ENCODE results near the gene KLHL28. TPM values are rescaled to one million over a fixed set of nuclear protein-coding genes. Genes with fewer than 3 reads are reported as not detected.

KLHL28 gene
- polyA plus RNA-seq, 3 donors: 4.1 to 16.8 (median 16.4) TPM

DNA sequence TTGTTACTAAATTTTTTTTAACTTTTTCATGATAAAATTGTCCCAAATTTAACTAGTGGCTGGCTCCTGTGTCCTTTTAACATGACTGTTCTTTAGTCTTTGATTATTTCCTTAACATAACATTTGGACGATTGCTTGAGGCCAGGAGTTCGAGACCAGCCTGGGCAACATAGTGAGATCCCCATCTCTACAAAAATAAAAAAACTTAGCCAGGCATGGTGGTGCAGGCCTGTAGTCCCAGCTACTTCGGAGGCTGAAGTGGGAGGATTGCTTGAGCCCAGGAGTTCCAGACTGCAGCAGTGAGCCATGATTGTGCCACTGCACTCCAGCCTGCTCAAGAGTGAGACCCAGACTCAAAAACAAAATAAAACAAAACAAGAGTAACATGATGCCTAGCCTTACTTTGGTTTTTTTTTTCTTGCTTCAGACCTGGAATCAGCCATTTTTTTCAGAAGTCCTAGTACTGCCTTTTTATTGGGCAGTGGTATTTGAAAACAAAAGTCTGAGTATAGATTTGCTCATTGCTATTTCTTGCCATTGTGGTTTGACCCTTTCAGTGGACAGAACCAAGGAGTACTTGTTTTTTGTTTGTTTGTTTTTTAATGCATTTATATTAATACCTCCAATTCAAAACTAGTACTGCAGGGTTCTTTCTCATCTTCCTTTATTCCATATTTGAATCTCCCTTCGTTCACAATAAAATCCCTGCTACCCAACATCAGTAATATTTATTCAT lies 5.0 kb upstream of the KLHL28 start:
- 100% methylated on average over 2 of the region's 4 CpGs for whole genome bisulfite sequencing (ENCODE audit: insufficient coverage)
- H3K4me1 ChIP-seq (ENCODE audit: control insufficient read depth in 1 of 2, insufficient read depth in 2 of 2, low read length in 2 of 2): peaks cover 34 to 49% of the 10 kb centered on the region in 2 donors

DNA sequence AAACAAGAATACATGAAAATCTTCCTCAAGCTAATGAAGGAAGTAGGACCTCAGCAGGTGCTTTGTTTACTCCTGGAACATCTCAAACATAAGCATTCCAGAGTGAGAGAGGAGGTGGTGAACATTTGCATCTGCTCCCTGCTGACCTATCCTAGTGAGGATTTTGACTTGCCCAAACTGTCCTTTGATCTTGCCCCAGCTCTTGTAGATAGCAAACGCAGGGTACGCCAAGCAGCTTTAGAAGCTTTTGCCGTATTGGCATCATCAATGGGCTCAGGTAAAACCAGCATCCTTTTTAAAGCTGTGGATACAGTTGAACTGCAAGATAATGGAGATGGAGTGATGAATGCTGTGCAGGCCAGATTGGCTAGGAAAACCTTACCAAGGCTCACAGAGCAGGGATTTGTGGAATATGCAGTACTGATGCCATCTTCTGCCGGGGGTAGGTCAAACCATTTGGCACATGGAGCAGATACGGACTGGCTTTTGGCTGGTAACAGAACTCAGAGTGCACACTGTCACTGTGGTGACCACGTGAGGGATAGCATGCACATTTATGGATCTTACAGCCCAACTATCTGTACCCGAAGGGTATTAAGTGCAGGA lies 2.1 kb upstream of the KLHL28 start:
- Mint-ChIP-seq H3K36me3 (peaks cover 0 to 6% of the 10 kb centered on the region in 2 donors), H3K4me1 (peaks cover 65% of the 10 kb centered on the region), H3K9me3 (peaks cover 4 to 23% (median 11%) of the 10 kb centered on the region in 7 donors), H3K27me3 (ENCODE audit: low read depth in 3 of 3) (no peaks in the 10 kb centered on the region), H3K4me3 (peak overlapping the region in 1 of 2 donors; percentile 48), H3K27ac (no peak overlapping the region)
- Histone ChIP-seq H3K4me3 (replicated peaks in 1 of 3; ENCODE audit: low read depth in 2 of 3, low read length in 3 of 3) (peak overlapping the region in 1 of 3 experiments; percentile 97), H3K4me1 (ENCODE audit: control insufficient read depth in 1 of 2, insufficient read depth in 2 of 2, low read length in 2 of 2) (peaks cover 46 to 67% of the 10 kb centered on the region in 2 donors), H2AFZ (ENCODE audit: insufficient read depth, low read depth, low read length, poor library complexity, severe bottlenecking) (no peak overlapping the region), H3K27me3 (ENCODE audit: control insufficient read depth in 2 of 2, insufficient read depth in 2 of 2, low read length in 2 of 2) (no peaks in the 10 kb centered on the region), H4K20me1 (ENCODE audit: insufficient read depth, low read length) (peaks cover 10% of the 10 kb centered on the region), H3K79me2 (ENCODE audit: insufficient read depth, low read length) (peaks cover 88% of the 10 kb centered on the region), H3K27ac (ENCODE audit: low read depth in 1 of 2, low read length in 2 of 2) (no peak overlapping the region), H3K9ac (ENCODE audit: insufficient read depth, low read length, poor library complexity, severe bottlenecking) (no peak overlapping the region), H3K36me3 (replicated peaks in 1 of 2; ENCODE audit: control insufficient read depth in 1 of 2, insufficient read depth in 2 of 2, low read length in 2 of 2) (no peaks in the 10 kb centered on the region), H3K9me3 (replicated peaks in 1 of 2; ENCODE audit: control insufficient read depth in 1 of 2, insufficient read depth in 1 of 2, low read length in 2 of 2) (peaks cover 0 to 5% of the 10 kb centered on the region in 2 donors), H3K4me2 (replicated peaks; ENCODE audit: extremely low read depth, low read length, poor library complexity, severe bottlenecking) (peak overlapping the region; percentile 96)
- TF ChIP-seq, protein P1, sequence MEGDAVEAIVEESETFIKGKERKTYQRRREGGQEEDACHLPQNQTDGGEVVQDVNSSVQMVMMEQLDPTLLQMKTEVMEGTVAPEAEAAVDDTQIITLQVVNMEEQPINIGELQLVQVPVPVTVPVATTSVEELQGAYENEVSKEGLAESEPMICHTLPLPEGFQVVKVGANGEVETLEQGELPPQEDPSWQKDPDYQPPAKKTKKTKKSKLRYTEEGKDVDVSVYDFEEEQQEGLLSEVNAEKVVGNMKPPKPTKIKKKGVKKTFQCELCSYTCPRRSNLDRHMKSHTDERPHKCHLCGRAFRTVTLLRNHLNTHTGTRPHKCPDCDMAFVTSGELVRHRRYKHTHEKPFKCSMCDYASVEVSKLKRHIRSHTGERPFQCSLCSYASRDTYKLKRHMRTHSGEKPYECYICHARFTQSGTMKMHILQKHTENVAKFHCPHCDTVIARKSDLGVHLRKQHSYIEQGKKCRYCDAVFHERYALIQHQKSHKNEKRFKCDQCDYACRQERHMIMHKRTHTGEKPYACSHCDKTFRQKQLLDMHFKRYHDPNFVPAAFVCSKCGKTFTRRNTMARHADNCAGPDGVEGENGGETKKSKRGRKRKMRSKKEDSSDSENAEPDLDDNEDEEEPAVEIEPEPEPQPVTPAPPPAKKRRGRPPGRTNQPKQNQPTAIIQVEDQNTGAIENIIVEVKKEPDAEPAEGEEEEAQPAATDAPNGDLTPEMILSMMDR (IDR thresholded peaks at IDR 0.05): no peak
- intact Hi-C loops (cut with micrococcal nuclease): loop anchor here (2.0 to 10.0 kb wide), 7 partner anchors 67 to 288 kb away; partner anchors contain the start of genes FANCM (in 2 of the 2), PRPF39 (in 2 of the 2), FKBP3 (in 1 of the 2) and MIS18BP1 (in 1 of the 2)
- WGBS (ENCODE audit: insufficient coverage): 42% methylated on average over 5 of the region's 7 CpGs
- DNase-seq: no peak

More for the DNA sequence above, 5.0 kb upstream of the KLHL28 start:
- H3K27ac ChIP-seq (ENCODE audit: low read depth in 1 of 2, low read length in 2 of 2): no peak overlapping the region
- no peak overlapping the region for H2AFZ ChIP-seq (ENCODE audit: insufficient read depth, low read depth, low read length, poor library complexity, severe bottlenecking)
- H3K4me3 ChIP-seq (replicated peaks in 1 of 3; ENCODE audit: low read depth in 2 of 3, low read length in 3 of 3): no peak overlapping the region
- H3K4me3 Mint-ChIP-seq: peak overlapping the region in 1 of 2 donors; percentile 28
- peaks cover 14 to 23% of the 10 kb centered on the region in 2 donors for H3K36me3 Mint-ChIP-seq
- H3K4me2 ChIP-seq (replicated peaks; ENCODE audit: extremely low read depth, low read length, poor library complexity, severe bottlenecking): peak overlapping the region; percentile 19
- H3K9me3 Mint-ChIP-seq: peaks cover 11 to 33% (median 19%) of the 10 kb centered on the region in 7 donors
- peaks cover 5 to 6% of the 10 kb centered on the region in 2 donors for H3K9me3 ChIP-seq (replicated peaks in 1 of 2; ENCODE audit: control insufficient read depth in 1 of 2, insufficient read depth in 1 of 2, low read length in 2 of 2)
- H3K79me2 ChIP-seq (ENCODE audit: insufficient read depth, low read length): peaks cover 86% of the 10 kb centered on the region
- no peak overlapping the region for H3K9ac ChIP-seq (ENCODE audit: insufficient read depth, low read length, poor library complexity, severe bottlenecking)
- H3K36me3 ChIP-seq (replicated peaks in 1 of 2; ENCODE audit: control insufficient read depth in 1 of 2, insufficient read depth in 2 of 2, low read length in 2 of 2): peaks cover 0 to 8% of the 10 kb centered on the region in 2 donors
- TF ChIP-seq, protein P1 (IDR thresholded peaks at IDR 0.05): no peak
- DNase-seq: no peak
- H3K27me3 Mint-ChIP-seq (ENCODE audit: low read depth in 3 of 3): no peaks in the 10 kb centered on the region
- H4K20me1 ChIP-seq (ENCODE audit: insufficient read depth, low read length): no peaks in the 10 kb centered on the region
- peak overlapping the region in 1 of 7 donors; percentile 35 for H3K27ac Mint-ChIP-seq
- intact Hi-C loops (cut with micrococcal nuclease): loop anchor here in 1 of 2 donors (10.0 kb wide), 1 partner anchor 118 kb away; the partner anchor contains the start of gene PRPF39
- no peaks in the 10 kb centered on the region for H3K27me3 ChIP-seq (ENCODE audit: control insufficient read depth in 2 of 2, insufficient read depth in 2 of 2, low read length in 2 of 2)
- H3K4me1 Mint-ChIP-seq: peaks cover 64% of the 10 kb centered on the region

Measured in CD14-positive monocyte (primary cell).